Measurements from ENCODE around the gene TMPRSS13.

- TF ChIP-seq EZH2phosphoT487 (IDR thresholded peaks at IDR 0.05; ENCODE audit: insufficient read depth, low read depth): no peak
- no peak for TF ChIP-seq EZH2 (IDR thresholded peaks at IDR 0.05; ENCODE audit: insufficient read depth, poor library complexity, severe bottlenecking)
These were observed 19.9 kb upstream of the TMPRSS13 start for GRCh38 chr11:117949062-117949461.
